Mononuclear cell (primary cell): Measurements from ENCODE around the gene COX19. TPM values are rescaled to one million over a fixed set of nuclear protein-coding genes. Genes with fewer than 3 reads are reported as not detected.

Source experiments
- H3K27me3 ChIP-seq: 2 replicates; pipeline ENCODE4 v1.6.0; 2011; ENCODE audit warnings: low read length, control low read depth; ENCODE audit not compliant: insufficient read depth
- H3K4me1 ChIP-seq: 2 replicates; pipeline ENCODE4 v1.5.1; 2011; ENCODE audit warnings: mild to moderate bottlenecking, low read length, control low read depth; ENCODE audit not compliant: insufficient read depth
- H3K4me3 ChIP-seq: 2 replicates; pipeline ENCODE4 v1.5.1; 2011; ENCODE audit warnings: mild to moderate bottlenecking, low read length, moderate library complexity
- H3K9me3 ChIP-seq: 2 replicates; pipeline ENCODE4 v1.5.1; 2011; ENCODE audit warnings: low read depth, mild to moderate bottlenecking, control low read depth, low read length
- total RNA-seq: library from RNA; depleted of rRNA; stranded (reverse); fragments of >200 nt; gene quantifications from one replicate; pipeline ENCODE4 v1.2.3, GENCODE V29; 2012

Gene COX19
- total RNA-seq, 1 donor = 33.4 TPM

GRCh38 chr7:979151-979550 is 3.8 kb upstream of the COX19 start:
- no peak overlapping the region for H3K4me3 ChIP-seq
- no peaks in the 10 kb centered on the region for H3K9me3 ChIP-seq
- peaks cover 12% of the 10 kb centered on the region for H3K4me1 ChIP-seq
- H3K27me3 ChIP-seq = no peaks in the 10 kb centered on the region

GRCh38 chr7:978416-979091 is 3.2 kb upstream of the COX19 start:
- no peaks in the 10 kb centered on the region for H3K9me3 ChIP-seq

GRCh38 chr7:978049-978346 is 2.6 kb upstream of the COX19 start:
- no peaks in the 10 kb centered on the region for H3K27me3 ChIP-seq
- H3K9me3 ChIP-seq = no peaks in the 10 kb centered on the region
- peaks cover 23% of the 10 kb centered on the region for H3K4me1 ChIP-seq
- H3K4me3 ChIP-seq = no peak overlapping the region

More at GRCh38 chr7:978416-979091, 3.2 kb upstream of the COX19 start:
- H3K4me3 ChIP-seq = no peak overlapping the region
- H3K27me3 ChIP-seq = no peaks in the 10 kb centered on the region
- H3K4me1 ChIP-seq = peaks cover 18% of the 10 kb centered on the region

GRCh38 chr7:977326-978048 is 2.1 kb upstream of the COX19 start:
- Histone ChIP-seq H3K9me3 (no peaks in the 10 kb centered on the region), H3K4me3 (no peak overlapping the region), H3K27me3 (no peaks in the 10 kb centered on the region), H3K4me1 (peaks cover 23% of the 10 kb centered on the region)

GRCh38 chr7:976901-977325 is 1.6 kb upstream of the COX19 start:
- Histone ChIP-seq H3K9me3 (no peaks in the 10 kb centered on the region), H3K4me1 (peaks cover 27% of the 10 kb centered on the region), H3K4me3 (no peak overlapping the region), H3K27me3 (no peaks in the 10 kb centered on the region)

GRCh38 chr7:975702-976473 is 539 bp upstream of the COX19 start:
- Histone ChIP-seq H3K4me1 (peaks cover 33% of the 10 kb centered on the region), H3K4me3 (no peak overlapping the region), H3K9me3 (no peaks in the 10 kb centered on the region), H3K27me3 (no peaks in the 10 kb centered on the region)

GRCh38 chr7:974172-974571 is 1.2 kb downstream of the COX19 start:
- Histone ChIP-seq H3K9me3 (no peaks in the 10 kb centered on the region), H3K4me3 (peak overlapping the region; percentile 98), H3K27me3 (no peaks in the 10 kb centered on the region), H3K4me1 (peaks cover 43% of the 10 kb centered on the region)

- no peak overlapping the region for H3K4me3 ChIP-seq
- no peaks in the 10 kb centered on the region for H3K27me3 ChIP-seq
- peaks cover 51% of the 10 kb centered on the region for H3K4me1 ChIP-seq
- no peaks in the 10 kb centered on the region for H3K9me3 ChIP-seq
Measured at GRCh38 chr7:973312-973711, 2.0 kb downstream of the COX19 start.

- Histone ChIP-seq H3K4me3 (no peak overlapping the region), H3K4me1 (peaks cover 52% of the 10 kb centered on the region), H3K27me3 (no peaks in the 10 kb centered on the region), H3K9me3 (no peaks in the 10 kb centered on the region)
Measured at GRCh38 chr7:972676-973309, 2.6 kb downstream of the COX19 start.

- no peaks in the 10 kb centered on the region for H3K9me3 ChIP-seq
- H3K4me3 ChIP-seq = no peak overlapping the region
- peaks cover 52% of the 10 kb centered on the region for H3K4me1 ChIP-seq
- H3K27me3 ChIP-seq = no peaks in the 10 kb centered on the region
Measured at GRCh38 chr7:972110-972509, 3.2 kb downstream of the COX19 start.

- H3K4me3 ChIP-seq = no peak overlapping the region
- peaks cover 61% of the 10 kb centered on the region for H3K4me1 ChIP-seq
- no peaks in the 10 kb centered on the region for H3K9me3 ChIP-seq
- no peaks in the 10 kb centered on the region for H3K27me3 ChIP-seq
Measured at GRCh38 chr7:970744-971143, 4.6 kb downstream of the COX19 start.

- Histone ChIP-seq H3K27me3 (no peaks in the 10 kb centered on the region), H3K4me3 (no peak overlapping the region), H3K9me3 (no peaks in the 10 kb centered on the region), H3K4me1 (peaks cover 66% of the 10 kb centered on the region)
Measured at GRCh38 chr7:969403-969802, 5.9 kb downstream of the COX19 start.

GRCh38 chr7:968205-969105 is 6.9 kb downstream of the COX19 start:
- no peak overlapping the region for H3K4me3 ChIP-seq
- no peaks in the 10 kb centered on the region for H3K27me3 ChIP-seq
- H3K4me1 ChIP-seq = peaks cover 66% of the 10 kb centered on the region
- H3K9me3 ChIP-seq = no peaks in the 10 kb centered on the region

GRCh38 chr7:967361-968082 is 7.8 kb downstream of the COX19 start:
- H3K9me3 ChIP-seq = no peaks in the 10 kb centered on the region
- peaks cover 72% of the 10 kb centered on the region for H3K4me1 ChIP-seq
- H3K27me3 ChIP-seq = no peaks in the 10 kb centered on the region
- H3K4me3 ChIP-seq = no peak overlapping the region
